A549 (cell line): ENCODE data around the gene PLPPR1. TPM values are rescaled to one million over a fixed set of nuclear protein-coding genes. Genes with fewer than 3 reads are reported as not detected.

ENCODE experiments used
- ATAC-seq, 2 experiments: fragments of 200-7000 bp in 1 of 2; fragments of >200 bp in 1 of 2; cut with Nextera tagmentation in 1 of 2; cut with Tn5 transposase in 1 of 2; 3 replicates each; pipeline versions ENCODE4 v1.8.0 to v1.9.1; 2018 to 2020; ENCODE audit warnings: mild to moderate bottlenecking in 1 of 2, moderate library complexity in 1 of 2
- CTCF ChIA-PET: fragments of 300-600 bp; sonication (Branson Sonifier 250); formaldehyde crosslinking; extraction: SDS; loops from one replicate; lab custom pipeline; 2021; ENCODE audit warnings: antibody characterized with exemption, inconsistent platforms; lab: Yijun Ruan, JAX
- POLR2A ChIA-PET: fragments of 350-600 bp; formaldehyde crosslinking; extraction: SDS; loops from one replicate; lab custom pipeline; 2021; ENCODE audit warnings: antibody characterized with exemption, inconsistent platforms; lab: Yijun Ruan, JAX
- DNase-seq, 2 experiments: peaks; one replicate each; pipeline versions ENCODE4 v3.0.0 to v3.0.0-alpha.2; 2011 to 2016; ENCODE audit warnings: low read depth in 1 of 2, low spot score in 1 of 2
- FAIRE-seq: peaks from 2 replicates; lab custom pipeline; 2011; peaks lifted over from hg19 to GRCh38; lab: Jason Lieb, UNC
- H3K27ac ChIP-seq, 2 experiments: fragments of >200 bp; sonication (Bioruptor Twin); formaldehyde crosslinking; 3 replicates each; pipeline ENCODE4 v1.5.1; 2016 to 2017
- H3K4me1 ChIP-seq: fragments of >200 bp; sonication (Bioruptor Twin); formaldehyde crosslinking; 3 replicates; pipeline ENCODE4 v1.6.1; 2016
- H3K4me2 ChIP-seq: fragments of >200 bp; sonication (Bioruptor Twin); formaldehyde crosslinking; 3 replicates; pipeline ENCODE4 v1.6.1; 2016
- H3K4me3 ChIP-seq: fragments of >200 bp; sonication (Bioruptor Twin); formaldehyde crosslinking; 3 replicates; pipeline ENCODE4 v1.5.1; 2016
- H3K9me3 ChIP-seq: fragments of >200 bp; sonication (Bioruptor Twin); formaldehyde crosslinking; 3 replicates; pipeline ENCODE4 v1.6.1; 2016
- BHLHE40 ChIP-seq: IDR thresholded peaks from 2 replicates; pipeline ENCODE4 v1.6.1; 2012; ENCODE audit warnings: low read depth, low read length, inconsistent platforms
- CEBPB ChIP-seq, 2 experiments: fragments of >200 bp in 1 of 2; sonication (Bioruptor Twin) in 1 of 2; formaldehyde crosslinking in 1 of 2; IDR thresholded peaks; 2 replicates each; pipeline ENCODE4 v1.6.1; 2012 to 2016
- CHD4 ChIP-seq: fragments of 200-600 bp; sonication (generic); IDR thresholded peaks from 2 replicates; pipeline ENCODE4 v1.6.1; 2016; ENCODE audit warnings: antibody characterized with exemption, mild to moderate bottlenecking, borderline replicate concordance
- EHF ChIP-seq: fragments of 250-450 bp; sonication (Bioruptor Pico); IDR thresholded peaks from 2 replicates; pipeline ENCODE4 v1.5.0; 2020; ENCODE audit warnings: mild to moderate bottlenecking
- ELK1 ChIP-seq: fragments of 150-350 bp; IDR thresholded peaks from 2 replicates; pipeline ENCODE4 v1.6.1; 2014; ENCODE audit warnings: low read depth, mild to moderate bottlenecking, low read length
- HDAC2 ChIP-seq: fragments of 200-600 bp; sonication (generic); IDR thresholded peaks from 2 replicates; pipeline ENCODE4 v1.6.1; 2016
- HEYL ChIP-seq: fragments of 250-450 bp; sonication (Bioruptor Pico); IDR thresholded peaks from 2 replicates; pipeline ENCODE4 v1.8.0; 2021; ENCODE audit warnings: mild to moderate bottlenecking, moderate library complexity
- MYC ChIP-seq: IDR thresholded peaks from 2 replicates; pipeline ENCODE4 v1.6.1; 2012; ENCODE audit warnings: mild to moderate bottlenecking, inconsistent platforms, low read length, improper control_type of control experiment, borderline replicate concordance
- NFE2L2 ChIP-seq: fragments of 150-350 bp; conservative IDR thresholded peaks from 2 replicates; pipeline ENCODE4 v1.6.1; 2014; ENCODE audit warnings: low read length
- POLR2A ChIP-seq: IDR thresholded peaks from 2 replicates; pipeline ENCODE4 v1.6.1; 2012; ENCODE audit warnings: mild to moderate bottlenecking, low read length
- RAD21 ChIP-seq, 2 experiments: fragments of >200 bp in 1 of 2; sonication (Bioruptor Twin) in 1 of 2; formaldehyde crosslinking in 1 of 2; IDR thresholded peaks in 1 of 2; conservative IDR thresholded peaks in 1 of 2; 2 replicates in 1 of 2; 3 replicates in 1 of 2; pipeline ENCODE4 v1.6.1; 2012 to 2018; ENCODE audit warnings: inconsistent platforms in 1 of 2
- RCOR1 ChIP-seq: fragments of 150-350 bp; IDR thresholded peaks from 2 replicates; pipeline ENCODE4 v1.6.1; 2014; ENCODE audit warnings: antibody characterized with exemption, low read length, low read depth
- SREBF2 ChIP-seq: fragments of 450-650 bp; IDR thresholded peaks from 2 replicates; pipeline ENCODE4 v1.6.1; 2014; ENCODE audit warnings: mild to moderate bottlenecking, moderate library complexity
- TFCP2L1 ChIP-seq: fragments of 250-450 bp; sonication (Bioruptor Pico); IDR thresholded peaks from 2 replicates; pipeline ENCODE4 v1.5.0; 2021; ENCODE audit warnings: mild to moderate bottlenecking
- ZC3H11A ChIP-seq: fragments of 450-650 bp; IDR thresholded peaks from 2 replicates; pipeline ENCODE4 v1.6.1; 2014; ENCODE audit warnings: antibody characterized with exemption, mild to moderate bottlenecking
- WGBS: methylation state at CpG from one replicate; pipeline ENCODE4 v1.1.6; 2017; ENCODE audit errors: missing lambda C conversion rate; 5-methylcytosine and 5-hydroxymethylcytosine counted together
- polyA plus RNA-seq, 4 experiments: library from polyadenylated mRNA; depleted of rRNA in 3 of 4; stranded (reverse); fragments of >200 nt; fragmentation: RNase III in 1 of 4; extraction: RNeasy Plus Mini Kit Qiagen cat#74134 plus additional on column Dnase treatment in 1 of 4; gene quantifications; 2 replicates in 3 of 4; 3 replicates in 1 of 4; pipeline ENCODE4 v1.2.3, GENCODE V29; 2011 to 2017
- TF ChIP-seq, protein P1 (sequence below): fragments of 250-450 bp; sonication (Bioruptor Pico); IDR thresholded peaks from 2 replicates; pipeline ENCODE4 v1.5.0; 2021; ENCODE audit warnings: mild to moderate bottlenecking, moderate library complexity, borderline replicate concordance
- TF ChIP-seq, protein P2 (sequence below): fragments of >200 bp; sonication (Bioruptor Twin); formaldehyde crosslinking; IDR thresholded peaks from 3 replicates; pipeline ENCODE4 v1.6.1; 2016
- TF ChIP-seq, protein P3 (sequence below): fragments of 250-450 bp; sonication (Bioruptor Pico); IDR thresholded peaks from 2 replicates; pipeline ENCODE4 v1.5.0; 2020; ENCODE audit warnings: low read depth, mild to moderate bottlenecking, moderate library complexity
- TF ChIP-seq, protein P4 (sequence below): fragments of 200-600 bp; sonication (generic); IDR thresholded peaks from 2 replicates; pipeline ENCODE4 v1.6.1; 2016; ENCODE audit warnings: antibody characterized with exemption, mild to moderate bottlenecking, moderate library complexity
- TF ChIP-seq, protein P5 (sequence below): fragments of >200 bp; sonication (Bioruptor Twin); formaldehyde crosslinking; IDR thresholded peaks from 2 replicates; pipeline ENCODE4 v1.6.1; 2016

Gene PLPPR1
- polyA plus RNA-seq, 2 of the 4 experiments (the other 2 are of a cell fraction): 0.06 to 1.2 TPM

DNA sequence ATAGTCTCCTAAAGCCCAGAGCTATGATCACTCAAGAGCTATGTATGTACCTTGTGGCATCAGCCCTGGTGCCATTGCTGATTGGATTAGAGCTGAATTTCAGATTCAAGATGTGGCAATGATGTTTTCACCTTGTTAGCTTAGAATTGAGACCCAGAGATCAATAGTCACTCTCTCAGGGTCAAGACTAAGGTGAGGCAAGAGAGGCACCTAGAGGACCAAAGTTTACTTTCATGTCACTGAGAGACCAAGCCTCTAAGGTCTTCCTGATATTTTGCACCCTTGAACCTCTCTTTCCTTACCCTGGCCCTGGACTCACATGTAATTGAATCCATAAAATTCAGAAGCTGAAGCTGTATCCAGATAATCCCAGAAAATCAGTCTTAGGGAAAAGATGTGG is 313.4 kb downstream of the PLPPR1 start:
- no peak for DNase-seq
- no peak overlapping the region for H3K4me3 ChIP-seq
- no peak for ATAC-seq
- H3K4me2 ChIP-seq: no peak overlapping the region
- H3K9me3 ChIP-seq: no peaks in the 10 kb centered on the region
- H3K4me1 ChIP-seq: peaks cover 16% of the 10 kb centered on the region
- POLR2A ChIA-PET: no interaction called here
- CTCF ChIA-PET: interaction anchor here (1.0 kb wide), 1 partner anchor 26 kb away, joined by 3 read pairs; no protein-coding TSS in a partner anchor
- no peak for FAIRE-seq
- TF ChIP-seq SREBF2 (no peak), TFCP2L1 (CRISPR knock-in tag) (no peak), RAD21 (conservative IDR thresholded peaks at IDR 0.05 in 1 of 2, IDR thresholded peaks at IDR 0.05 in 1 of 2) (no peak), NFE2L2 (no peak)
- TF ChIP-seq, protein P1, sequence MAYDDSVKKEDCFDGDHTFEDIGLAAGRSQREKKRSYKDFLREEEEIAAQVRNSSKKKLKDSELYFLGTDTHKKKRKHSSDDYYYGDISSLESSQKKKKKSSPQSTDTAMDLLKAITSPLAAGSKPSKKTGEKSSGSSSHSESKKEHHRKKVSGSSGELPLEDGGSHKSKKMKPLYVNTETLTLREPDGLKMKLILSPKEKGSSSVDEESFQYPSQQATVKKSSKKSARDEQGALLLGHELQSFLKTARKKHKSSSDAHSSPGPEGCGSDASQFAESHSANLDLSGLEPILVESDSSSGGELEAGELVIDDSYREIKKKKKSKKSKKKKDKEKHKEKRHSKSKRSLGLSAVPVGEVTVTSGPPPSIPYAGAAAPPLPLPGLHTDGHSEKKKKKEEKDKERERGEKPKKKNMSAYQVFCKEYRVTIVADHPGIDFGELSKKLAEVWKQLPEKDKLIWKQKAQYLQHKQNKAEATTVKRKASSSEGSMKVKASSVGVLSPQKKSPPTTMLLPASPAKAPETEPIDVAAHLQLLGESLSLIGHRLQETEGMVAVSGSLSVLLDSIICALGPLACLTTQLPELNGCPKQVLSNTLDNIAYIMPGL: no peak
- TF ChIP-seq, protein P2, sequence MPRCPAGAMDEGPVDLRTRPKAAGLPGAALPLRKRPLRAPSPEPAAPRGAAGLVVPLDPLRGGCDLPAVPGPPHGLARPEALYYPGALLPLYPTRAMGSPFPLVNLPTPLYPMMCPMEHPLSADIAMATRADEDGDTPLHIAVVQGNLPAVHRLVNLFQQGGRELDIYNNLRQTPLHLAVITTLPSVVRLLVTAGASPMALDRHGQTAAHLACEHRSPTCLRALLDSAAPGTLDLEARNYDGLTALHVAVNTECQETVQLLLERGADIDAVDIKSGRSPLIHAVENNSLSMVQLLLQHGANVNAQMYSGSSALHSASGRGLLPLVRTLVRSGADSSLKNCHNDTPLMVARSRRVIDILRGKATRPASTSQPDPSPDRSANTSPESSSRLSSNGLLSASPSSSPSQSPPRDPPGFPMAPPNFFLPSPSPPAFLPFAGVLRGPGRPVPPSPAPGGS: no peak
- TF ChIP-seq, protein P3, sequence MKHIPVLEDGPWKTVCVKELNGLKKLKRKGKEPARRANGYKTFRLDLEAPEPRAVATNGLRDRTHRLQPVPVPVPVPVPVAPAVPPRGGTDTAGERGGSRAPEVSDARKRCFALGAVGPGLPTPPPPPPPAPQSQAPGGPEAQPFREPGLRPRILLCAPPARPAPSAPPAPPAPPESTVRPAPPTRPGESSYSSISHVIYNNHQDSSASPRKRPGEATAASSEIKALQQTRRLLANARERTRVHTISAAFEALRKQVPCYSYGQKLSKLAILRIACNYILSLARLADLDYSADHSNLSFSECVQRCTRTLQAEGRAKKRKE: no peak
- TF ChIP-seq, all 56 proteins: peak for 0
- peak overlapping the region; percentile 45 to 67; a peak in 5 of 6 replicates for H3K27ac ChIP-seq

DNA sequence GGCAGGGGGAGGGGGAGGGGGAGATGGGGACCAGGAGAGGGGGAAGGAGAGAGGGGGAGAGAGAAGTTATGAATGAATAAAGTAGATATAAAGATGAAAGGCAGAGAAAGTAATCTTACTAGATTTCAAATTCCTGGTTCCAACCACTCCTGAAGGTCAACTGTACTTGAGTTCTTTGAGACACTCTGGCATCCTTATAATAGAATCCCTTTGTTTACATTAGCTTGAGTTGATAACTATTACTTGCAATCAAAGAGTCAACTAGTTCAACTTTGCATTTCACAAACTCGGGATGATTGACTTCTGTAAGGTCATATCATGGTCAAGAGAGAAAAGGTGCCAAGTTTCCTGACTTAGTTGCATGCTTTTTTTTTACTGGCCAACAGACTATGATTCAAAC is 314.1 kb downstream of the PLPPR1 start:
- Histone ChIP-seq H3K4me3 (no peak overlapping the region), H3K9me3 (no peaks in the 10 kb centered on the region), H3K27ac (peak overlapping the region in 1 of 2 experiments; percentile 67; a peak in 3 of 6 replicates), H3K4me1 (peaks cover 16% of the 10 kb centered on the region)
- DNase-seq (peak in 1 of 2 experiments; percentile 30), ATAC-seq (no peak; a peak in 1 of 6 replicates)
- no peak for TF ChIP-seq NFE2L2
- TF ChIP-seq, all 56 proteins: peak for 0
- ChIA-PET CTCF (interaction anchor here (1.0 kb wide), 1 partner anchor 27 kb away, joined by 3 read pairs; no protein-coding TSS in a partner anchor), POLR2A (no interaction called here)
- peak overlapping the region; percentile 4; the same call in 1 of the 3 replicates for H3K4me2 ChIP-seq
- WGBS: 7% methylated on average over 1 of the region's 1 CpG
- FAIRE-seq: no peak

DNA sequence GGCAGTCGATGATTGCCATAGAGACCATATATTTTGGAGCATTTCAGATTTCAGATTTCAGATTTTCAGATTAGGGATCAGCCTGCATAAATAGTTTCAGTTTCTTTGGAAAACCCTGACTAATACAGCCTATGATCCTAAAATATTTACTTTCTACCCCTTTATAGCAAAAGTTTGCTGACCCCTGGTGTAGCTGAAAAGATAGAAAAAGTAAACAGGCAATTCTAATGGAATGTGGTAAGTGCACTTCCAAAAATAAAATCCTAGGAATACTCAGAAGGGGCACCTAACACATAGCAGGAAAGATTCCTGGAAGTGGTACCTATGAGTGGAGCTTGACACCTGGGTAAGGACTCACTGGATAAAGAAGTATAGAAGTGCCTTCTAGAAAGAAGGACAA is 321.8 kb downstream of the PLPPR1 start:
- peaks cover 23% of the 10 kb centered on the region for H3K4me1 ChIP-seq
- peaks cover 3% of the 10 kb centered on the region; the same call in 2 of the 3 replicates for H3K9me3 ChIP-seq
- peak overlapping the region in 1 of 2 experiments; percentile 55; a peak in 3 of 6 replicates for H3K27ac ChIP-seq
- ChIA-PET CTCF (interaction anchor here (1.2 to 1.4 kb wide), 2 partner anchors 21 to 34 kb away, joined by 3 to 6 read pairs; no protein-coding TSS in a partner anchor), POLR2A (no interaction called here)
- DNase-seq (no peak), FAIRE-seq (no peak), ATAC-seq (no peak)
- 10% methylated on average over 1 of the region's 1 CpG for WGBS
- H3K4me3 ChIP-seq: no peak overlapping the region
- no peak overlapping the region for H3K4me2 ChIP-seq
- TF ChIP-seq HDAC2: no peak
- no peak for TF ChIP-seq RCOR1
- TF ChIP-seq, protein P4, sequence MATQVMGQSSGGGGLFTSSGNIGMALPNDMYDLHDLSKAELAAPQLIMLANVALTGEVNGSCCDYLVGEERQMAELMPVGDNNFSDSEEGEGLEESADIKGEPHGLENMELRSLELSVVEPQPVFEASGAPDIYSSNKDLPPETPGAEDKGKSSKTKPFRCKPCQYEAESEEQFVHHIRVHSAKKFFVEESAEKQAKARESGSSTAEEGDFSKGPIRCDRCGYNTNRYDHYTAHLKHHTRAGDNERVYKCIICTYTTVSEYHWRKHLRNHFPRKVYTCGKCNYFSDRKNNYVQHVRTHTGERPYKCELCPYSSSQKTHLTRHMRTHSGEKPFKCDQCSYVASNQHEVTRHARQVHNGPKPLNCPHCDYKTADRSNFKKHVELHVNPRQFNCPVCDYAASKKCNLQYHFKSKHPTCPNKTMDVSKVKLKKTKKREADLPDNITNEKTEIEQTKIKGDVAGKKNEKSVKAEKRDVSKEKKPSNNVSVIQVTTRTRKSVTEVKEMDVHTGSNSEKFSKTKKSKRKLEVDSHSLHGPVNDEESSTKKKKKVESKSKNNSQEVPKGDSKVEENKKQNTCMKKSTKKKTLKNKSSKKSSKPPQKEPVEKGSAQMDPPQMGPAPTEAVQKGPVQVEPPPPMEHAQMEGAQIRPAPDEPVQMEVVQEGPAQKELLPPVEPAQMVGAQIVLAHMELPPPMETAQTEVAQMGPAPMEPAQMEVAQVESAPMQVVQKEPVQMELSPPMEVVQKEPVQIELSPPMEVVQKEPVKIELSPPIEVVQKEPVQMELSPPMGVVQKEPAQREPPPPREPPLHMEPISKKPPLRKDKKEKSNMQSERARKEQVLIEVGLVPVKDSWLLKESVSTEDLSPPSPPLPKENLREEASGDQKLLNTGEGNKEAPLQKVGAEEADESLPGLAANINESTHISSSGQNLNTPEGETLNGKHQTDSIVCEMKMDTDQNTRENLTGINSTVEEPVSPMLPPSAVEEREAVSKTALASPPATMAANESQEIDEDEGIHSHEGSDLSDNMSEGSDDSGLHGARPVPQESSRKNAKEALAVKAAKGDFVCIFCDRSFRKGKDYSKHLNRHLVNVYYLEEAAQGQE: no peak
- TF ChIP-seq EHF (CRISPR knock-in tag): no peak
- TF ChIP-seq, protein P1: no peak
- TF ChIP-seq NFE2L2: no peak
- TF ChIP-seq, protein P5, sequence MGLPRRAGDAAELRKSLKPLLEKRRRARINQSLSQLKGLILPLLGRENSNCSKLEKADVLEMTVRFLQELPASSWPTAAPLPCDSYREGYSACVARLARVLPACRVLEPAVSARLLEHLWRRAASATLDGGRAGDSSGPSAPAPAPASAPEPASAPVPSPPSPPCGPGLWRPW: no peak
- TF ChIP-seq MYC: no peak
- no peak for TF ChIP-seq BHLHE40
- no peak for TF ChIP-seq POLR2A
- TF ChIP-seq, protein P3: no peak
- no peak for TF ChIP-seq CEBPB (IDR thresholded peaks at IDR 0.05)
- TF ChIP-seq ELK1: no peak
- TF ChIP-seq ZC3H11A: no peak
- no peak for TF ChIP-seq CHD4
- no peak for TF ChIP-seq HEYL (CRISPR knock-in tag)
